ENCODE data around the gene BANF2. TPM values are rescaled to one million over a fixed set of nuclear protein-coding genes. Genes with fewer than 3 reads are reported as not detected.

The BANF2 gene
- polyA plus RNA-seq, 1 of the 3 experiments (the other 2 are of a cell fraction) = not detected

GRCh38 chr20:17734374-17734773, 34.6 kb downstream of the BANF2 start (continued):
- TF ChIP-seq IRF3 (IDR thresholded peaks at IDR 0.05; ENCODE audit: low read depth, low read length) (no peak), EP300 (IDR thresholded peaks at IDR 0.05; ENCODE audit: borderline replicate concordance in 1 of 2, low read depth in 1 of 2, low read length in 1 of 2) (no peak), FOXJ3 (CRISPR knock-in tag; IDR thresholded peaks at IDR 0.05) (no peak)
- TF ChIP-seq, protein P1, sequence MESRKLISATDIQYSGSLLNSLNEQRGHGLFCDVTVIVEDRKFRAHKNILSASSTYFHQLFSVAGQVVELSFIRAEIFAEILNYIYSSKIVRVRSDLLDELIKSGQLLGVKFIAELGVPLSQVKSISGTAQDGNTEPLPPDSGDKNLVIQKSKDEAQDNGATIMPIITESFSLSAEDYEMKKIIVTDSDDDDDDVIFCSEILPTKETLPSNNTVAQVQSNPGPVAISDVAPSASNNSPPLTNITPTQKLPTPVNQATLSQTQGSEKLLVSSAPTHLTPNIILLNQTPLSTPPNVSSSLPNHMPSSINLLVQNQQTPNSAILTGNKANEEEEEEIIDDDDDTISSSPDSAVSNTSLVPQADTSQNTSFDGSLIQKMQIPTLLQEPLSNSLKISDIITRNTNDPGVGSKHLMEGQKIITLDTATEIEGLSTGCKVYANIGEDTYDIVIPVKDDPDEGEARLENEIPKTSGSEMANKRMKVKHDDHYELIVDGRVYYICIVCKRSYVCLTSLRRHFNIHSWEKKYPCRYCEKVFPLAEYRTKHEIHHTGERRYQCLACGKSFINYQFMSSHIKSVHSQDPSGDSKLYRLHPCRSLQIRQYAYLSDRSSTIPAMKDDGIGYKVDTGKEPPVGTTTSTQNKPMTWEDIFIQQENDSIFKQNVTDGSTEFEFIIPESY (IDR thresholded peaks at IDR 0.05; ENCODE audit: borderline replicate concordance, low read depth) = no peak

DNA sequence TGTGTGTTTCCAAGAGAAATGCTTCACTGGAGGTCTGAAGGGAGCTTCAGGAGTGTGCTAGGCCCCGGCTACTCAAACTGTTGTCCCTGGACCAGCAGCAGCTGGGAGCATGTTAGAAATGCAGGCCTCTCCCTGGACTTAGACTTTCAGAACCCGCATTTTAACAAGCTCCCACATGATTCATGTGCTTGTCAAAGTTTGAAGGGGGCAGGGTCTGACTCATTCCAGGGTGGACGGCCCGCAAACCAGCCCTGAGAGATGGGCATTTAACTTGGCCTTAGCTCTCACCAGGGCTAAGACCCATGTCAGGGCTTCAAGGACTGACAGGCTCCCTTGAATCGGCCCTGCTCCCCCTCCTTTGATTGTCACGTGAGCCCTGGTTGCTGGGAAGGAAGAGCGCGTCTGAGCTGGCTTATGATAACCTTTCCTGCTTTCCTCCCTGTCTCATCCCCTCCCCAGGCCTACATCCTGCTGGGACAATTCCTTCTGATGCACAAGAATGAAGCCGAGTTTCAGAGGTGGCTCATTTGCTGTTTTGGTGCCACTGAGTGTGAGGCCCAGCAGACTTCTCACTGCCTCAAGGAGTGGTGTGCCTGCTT, 35.5 kb downstream of the BANF2 start:
- no peaks in the 10 kb centered on the region for H3K9me2 ChIP-seq
- H3K9me3 ChIP-seq = no peaks in the 10 kb centered on the region
- 62% methylated on average over 8 of the region's 9 CpGs for WGBS (ENCODE audit: low lambda C conversion rate)
- no peak overlapping the region for H3K27ac ChIP-seq (ENCODE audit: low read depth in 2 of 2, low read length in 1 of 2)
- no peaks in the 10 kb centered on the region for H3K79me2 ChIP-seq (ENCODE audit: insufficient read depth)
- no peaks in the 10 kb centered on the region for H3K36me3 ChIP-seq (replicated peaks in 1 of 2; ENCODE audit: control insufficient read depth in 1 of 2, insufficient read depth in 2 of 2, low read length in 1 of 2)
- no peaks in the 10 kb centered on the region for H3F3A ChIP-seq (replicated peaks; ENCODE audit: insufficient read depth)
- ChIA-PET POLR2A (no interaction called here), CTCF (interaction anchor here (1.6 kb wide), 1 partner anchor 198 kb away, joined by 4 read pairs; no protein-coding TSS in a partner anchor)
- no peaks in the 10 kb centered on the region for H3K4me1 ChIP-seq (ENCODE audit: control insufficient read depth in 1 of 2, insufficient read depth in 2 of 2, low read depth in 1 of 2, low read length in 1 of 2)
- no peaks in the 10 kb centered on the region for H4K20me1 ChIP-seq (ENCODE audit: insufficient read depth)
- H2AFZ ChIP-seq (ENCODE audit: low read depth) = no peak overlapping the region
- no peak overlapping the region for H3K9ac ChIP-seq
- DNase-seq = no peak
- H3K27me3 ChIP-seq (ENCODE audit: insufficient read depth) = no peaks in the 10 kb centered on the region; the same call in 1 of the 2 replicates
- TF ChIP-seq, protein P2, sequence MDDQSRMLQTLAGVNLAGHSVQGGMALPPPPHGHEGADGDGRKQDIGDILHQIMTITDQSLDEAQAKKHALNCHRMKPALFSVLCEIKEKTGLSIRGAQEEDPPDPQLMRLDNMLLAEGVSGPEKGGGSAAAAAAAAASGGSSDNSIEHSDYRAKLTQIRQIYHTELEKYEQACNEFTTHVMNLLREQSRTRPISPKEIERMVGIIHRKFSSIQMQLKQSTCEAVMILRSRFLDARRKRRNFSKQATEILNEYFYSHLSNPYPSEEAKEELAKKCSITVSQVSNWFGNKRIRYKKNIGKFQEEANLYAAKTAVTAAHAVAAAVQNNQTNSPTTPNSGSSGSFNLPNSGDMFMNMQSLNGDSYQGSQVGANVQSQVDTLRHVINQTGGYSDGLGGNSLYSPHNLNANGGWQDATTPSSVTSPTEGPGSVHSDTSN (IDR thresholded peaks at IDR 0.05) = peak; percentile 23; the same call in 1 of the 2 replicates
- no peak for TF ChIP-seq NRF1 (IDR thresholded peaks at IDR 0.05; ENCODE audit: low read depth, low read length)
- no peak overlapping the region for H3K4me2 ChIP-seq
- H3K4me3 ChIP-seq (ENCODE audit: low read depth in 2 of 2, low read length in 1 of 2) = no peak overlapping the region

- POLR2A ChIA-PET = no interaction called here
- H3K9ac ChIP-seq = no peak overlapping the region
- H4K20me1 ChIP-seq (ENCODE audit: insufficient read depth) = no peaks in the 10 kb centered on the region
- DNase-seq = no peak
- no peaks in the 10 kb centered on the region for H3K36me3 ChIP-seq (replicated peaks in 1 of 2; ENCODE audit: control insufficient read depth in 1 of 2, insufficient read depth in 2 of 2, low read length in 1 of 2)
- CTCF ChIA-PET = interaction anchor here (1.6 kb wide), 1 partner anchor 199 kb away, joined by 4 read pairs; no protein-coding TSS in a partner anchor
- no peak overlapping the region for H3K4me2 ChIP-seq
- no peaks in the 10 kb centered on the region for H3K9me3 ChIP-seq
- no peaks in the 10 kb centered on the region for H3F3A ChIP-seq (replicated peaks; ENCODE audit: insufficient read depth)
- no peak overlapping the region for H2AFZ ChIP-seq (ENCODE audit: low read depth)
- 43% methylated on average over 4 of the region's 4 CpGs for WGBS (ENCODE audit: low lambda C conversion rate)
- no peaks in the 10 kb centered on the region; the same call in 1 of the 2 replicates for H3K27me3 ChIP-seq (ENCODE audit: insufficient read depth)
- no peaks in the 10 kb centered on the region for H3K9me2 ChIP-seq
- H3K4me3 ChIP-seq (ENCODE audit: low read depth in 2 of 2, low read length in 1 of 2) = no peak overlapping the region
- H3K4me1 ChIP-seq (ENCODE audit: control insufficient read depth in 1 of 2, insufficient read depth in 2 of 2, low read depth in 1 of 2, low read length in 1 of 2) = no peaks in the 10 kb centered on the region
- TF ChIP-seq RAD21 (IDR thresholded peaks at IDR 0.05; ENCODE audit: low read length) = no peak
- TF ChIP-seq MAX (IDR thresholded peaks at IDR 0.05; ENCODE audit: low read depth) = no peak
- TF ChIP-seq FOXM1 (IDR thresholded peaks at IDR 0.05; ENCODE audit: low read depth) = no peak
- TF ChIP-seq YY1 (IDR thresholded peaks at IDR 0.05; ENCODE audit: low read depth) = no peak
- no peak for TF ChIP-seq TEAD4 (IDR thresholded peaks at IDR 0.05; ENCODE audit: borderline replicate concordance, insufficient read depth)
- no peaks in the 10 kb centered on the region for H3K79me2 ChIP-seq (ENCODE audit: insufficient read depth)
- H3K27ac ChIP-seq (ENCODE audit: low read depth in 2 of 2, low read length in 1 of 2) = no peak overlapping the region
These were observed 36.3 kb downstream of the BANF2 start for GRCh38 chr20:17735959-17736621.
